Inflammatory macrophage treated with lipopolysaccharide for 4 hours (primary cell): Measurements from ENCODE around the gene GATA2.
A peak's percentile ranks its signal among the peaks of the same experiment; 100 is the strongest.

Source experiments
- DNase-seq: peaks from one replicate; pipeline ENCODE4 v3.0.0-alpha.2; 2020

GATA2 gene

DNA sequence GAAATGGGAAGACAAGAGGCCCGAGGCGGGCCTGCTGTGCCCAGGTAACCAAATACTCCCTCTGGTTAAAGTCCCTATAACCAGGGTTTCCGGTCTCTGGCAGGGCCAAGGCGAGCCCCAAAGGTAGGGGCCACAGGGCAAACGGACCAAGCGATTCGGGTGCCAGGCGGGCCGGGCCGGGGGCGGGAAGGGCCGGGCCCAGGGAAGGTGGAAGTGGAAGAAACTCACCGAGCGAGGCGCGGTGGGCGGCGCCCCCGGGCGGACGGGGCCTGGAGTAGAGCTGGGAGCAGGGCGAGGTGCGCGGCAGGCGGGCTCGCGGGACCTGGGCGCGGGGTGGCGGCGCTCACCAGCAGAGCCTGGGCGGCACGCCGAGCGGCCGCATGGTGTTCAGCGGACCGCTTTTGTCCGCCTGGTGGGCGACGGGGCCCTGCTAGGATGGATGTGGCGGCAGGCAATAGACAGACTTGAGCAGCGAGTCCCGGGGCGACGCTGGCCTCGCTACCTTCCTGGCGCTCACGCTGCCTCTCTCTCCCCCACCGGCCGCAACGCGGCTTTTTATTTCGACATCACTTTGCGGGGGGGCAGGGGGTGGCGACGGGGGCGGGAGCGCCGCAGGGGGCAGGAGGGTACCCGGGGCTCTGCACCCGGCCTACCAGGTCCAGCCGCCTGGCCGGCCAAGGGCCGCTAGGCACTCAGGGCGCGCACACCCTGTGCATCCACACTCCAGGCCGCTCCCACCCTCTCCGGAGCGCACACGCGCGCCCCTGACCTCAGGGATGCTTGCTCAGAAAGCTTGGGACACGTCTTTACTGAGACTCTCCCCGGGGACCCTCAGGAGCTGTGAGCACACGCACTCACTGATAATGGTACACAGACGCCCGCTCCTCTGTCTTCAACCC, at the start of gene GATA2:
Gene GATA2, minus strand, starts transcription at position 531 of the 899 bp plus-strand sequence. CDS start 6,170 bp downstream, outside the sequence.
- DNase-seq: no peak

DNA sequence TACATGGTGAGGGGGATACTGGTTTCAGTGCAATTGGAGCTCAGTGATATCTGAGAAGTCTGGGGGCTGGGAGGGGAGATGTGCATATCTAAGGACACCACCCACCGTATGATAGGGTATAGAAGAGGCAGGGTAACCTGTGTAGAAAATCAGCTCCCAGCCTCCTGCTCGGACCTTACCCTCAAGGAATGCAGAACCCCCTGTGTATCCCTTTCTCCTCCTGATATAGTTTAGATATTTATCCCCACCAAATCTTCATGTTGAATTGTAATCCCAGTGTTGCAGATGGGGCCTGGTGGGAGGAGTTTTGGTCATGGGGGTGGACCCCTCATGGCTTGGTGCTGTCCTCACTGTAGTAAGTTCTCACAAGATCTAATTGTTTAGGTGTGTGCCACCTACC, 48.2 kb upstream of the GATA2 start:
- DNase-seq: no peak

- no peak for DNase-seq
Observed at GRCh38 chr3:128539376-128539775, 46.4 kb upstream of the GATA2 start.

- no peak for DNase-seq
Observed at GRCh38 chr3:128537091-128537703, 44.2 kb upstream of the GATA2 start.

- peak; percentile 51 for DNase-seq
Observed at GRCh38 chr3:128532012-128532983, 39.3 kb upstream of the GATA2 start.

DNA sequence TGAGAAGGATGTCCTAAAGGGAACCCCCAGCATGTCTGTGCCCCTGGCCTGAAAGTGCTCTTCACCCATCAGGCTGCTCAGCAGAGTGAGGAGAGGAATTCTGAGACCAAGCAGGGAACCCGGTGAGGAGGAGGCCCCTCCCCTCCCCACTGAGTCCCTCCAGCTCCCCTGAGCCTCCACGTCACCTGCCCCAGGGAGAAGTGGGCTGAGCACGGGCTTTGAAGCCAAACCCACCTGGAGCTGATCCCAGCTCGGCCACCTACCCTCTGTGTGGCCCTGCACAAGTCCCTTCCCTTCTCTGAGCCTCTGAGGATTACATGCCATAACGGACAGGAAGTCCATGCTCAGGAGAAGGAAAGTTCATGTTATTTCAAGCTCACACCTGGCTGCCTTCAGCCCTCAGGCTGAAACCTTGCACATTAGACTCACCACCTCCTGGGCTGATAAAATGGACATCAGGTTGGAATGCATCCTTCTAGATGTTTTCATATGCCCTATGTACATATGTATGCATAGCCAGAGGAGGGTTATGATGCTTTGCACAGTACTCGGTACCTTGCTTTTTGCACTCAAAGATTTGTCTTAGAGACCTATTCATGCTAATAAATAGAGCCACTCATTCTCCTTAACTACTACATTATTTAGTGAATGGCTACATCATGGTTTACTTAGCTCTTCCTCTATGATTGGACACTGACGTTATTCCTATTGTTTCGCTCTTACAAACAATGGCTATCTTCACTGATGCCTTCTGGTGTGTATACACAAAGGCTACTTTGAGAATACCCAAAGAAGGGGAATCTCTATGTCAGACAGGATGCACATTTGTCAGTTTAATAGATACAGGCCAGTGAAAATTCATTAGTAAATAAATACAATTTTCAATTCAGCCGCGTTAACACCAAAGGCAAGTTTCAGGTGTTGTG, 31.6 kb upstream of the GATA2 start:
- no peak for DNase-seq

DNA sequence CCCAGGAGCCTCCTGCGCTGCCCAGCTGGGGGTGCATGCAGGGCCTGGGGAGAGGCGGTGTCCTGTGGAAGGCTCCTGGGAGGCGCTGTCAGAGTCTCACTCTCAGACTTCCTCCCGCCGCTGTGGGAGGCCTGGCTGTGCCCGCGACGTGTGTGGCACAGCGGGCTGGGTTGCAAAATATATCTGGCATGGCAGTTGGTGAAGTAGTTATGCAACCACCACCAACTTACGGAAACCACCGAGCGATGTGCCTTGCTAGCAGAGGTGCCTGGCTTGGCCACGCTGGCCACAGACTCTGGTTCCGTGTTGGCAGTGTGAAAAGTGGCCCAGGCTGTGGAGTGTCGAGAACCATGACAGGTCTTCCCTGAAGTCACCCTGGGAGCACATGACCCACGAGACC, 30.6 kb upstream of the GATA2 start:
- DNase-seq: peak; percentile 34

DNA sequence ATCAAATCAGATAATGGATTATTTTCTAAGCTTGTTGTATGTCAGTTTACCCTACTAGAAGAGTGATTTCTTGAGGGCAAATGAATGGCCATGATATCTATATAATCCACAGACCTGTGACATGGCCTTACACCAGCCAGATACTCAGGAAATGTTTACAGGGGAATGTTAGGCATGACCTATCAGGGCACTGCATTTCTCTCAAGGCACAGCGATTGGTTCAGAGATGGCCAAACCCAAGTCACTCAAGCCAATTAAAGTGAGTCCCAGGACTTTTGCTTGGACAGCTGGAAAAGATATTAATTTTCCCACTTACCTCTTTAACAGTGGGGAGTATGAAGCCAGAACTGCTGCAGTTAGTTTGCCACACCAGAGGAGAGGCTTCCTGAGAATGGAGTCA, 28.7 kb upstream of the GATA2 start:
- DNase-seq: no peak

DNA sequence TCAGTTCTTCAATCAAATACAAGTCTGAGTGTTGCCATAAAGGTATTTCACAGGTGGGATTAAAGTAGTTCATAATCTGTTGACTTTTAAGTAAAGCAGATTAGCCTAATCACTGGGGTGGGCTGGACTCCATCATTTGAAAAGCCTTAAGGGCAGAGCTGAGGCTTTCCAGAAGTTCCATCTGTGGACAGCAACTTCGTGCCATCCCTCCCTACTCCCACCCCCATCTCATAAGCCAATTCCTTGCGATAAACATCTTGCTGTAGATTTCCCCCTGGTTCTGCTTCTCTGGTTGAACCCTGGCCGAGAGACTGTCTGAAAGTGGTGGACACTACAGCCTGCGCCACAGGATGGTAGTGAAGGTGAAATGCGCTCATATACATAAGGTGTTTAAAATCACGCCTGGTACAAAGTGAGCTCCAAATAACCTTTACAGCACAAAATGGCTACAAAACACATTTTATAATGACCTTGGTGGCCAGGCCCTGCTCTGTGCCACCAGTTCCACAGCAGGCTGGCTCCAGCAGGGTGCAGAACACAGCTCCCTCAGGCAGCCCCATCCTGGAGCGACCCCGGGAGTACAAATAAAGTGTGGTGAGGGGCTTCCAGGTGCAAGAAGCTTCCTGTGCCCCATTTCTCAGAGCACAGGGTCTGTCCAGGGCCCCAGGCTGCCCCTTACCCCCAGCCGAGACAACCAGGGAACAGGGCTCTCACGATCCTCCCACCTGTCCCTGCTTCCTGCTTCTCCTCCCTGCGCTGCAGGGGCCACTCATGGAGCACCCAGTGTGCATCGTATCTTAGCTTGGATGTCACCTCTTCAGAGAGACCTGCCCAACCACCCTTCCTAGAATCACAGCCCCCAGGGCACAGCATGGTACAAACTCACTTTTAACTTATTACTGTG, 25.8 kb upstream of the GATA2 start:
- DNase-seq: no peak

DNA sequence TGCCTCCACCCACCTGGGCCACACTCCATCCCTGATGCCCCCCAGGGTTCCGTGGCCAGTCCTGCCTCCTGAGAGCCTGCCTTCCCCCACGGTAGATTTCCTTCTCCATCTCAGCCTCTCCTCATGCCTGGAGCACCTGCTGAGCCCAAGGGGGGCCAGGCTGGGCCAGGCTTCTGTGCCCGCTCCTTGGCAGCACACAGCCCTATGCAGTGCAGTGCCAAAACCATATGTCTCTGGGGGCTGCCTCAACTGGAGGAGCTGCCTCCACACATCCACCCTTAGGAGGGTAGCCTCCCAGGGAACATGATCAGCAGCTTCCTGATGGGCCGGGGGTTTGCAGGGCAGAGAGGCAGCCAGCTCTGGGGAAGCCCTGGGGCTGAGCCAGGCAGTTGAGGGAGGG, 24.6 kb upstream of the GATA2 start:
- no peak for DNase-seq

DNA sequence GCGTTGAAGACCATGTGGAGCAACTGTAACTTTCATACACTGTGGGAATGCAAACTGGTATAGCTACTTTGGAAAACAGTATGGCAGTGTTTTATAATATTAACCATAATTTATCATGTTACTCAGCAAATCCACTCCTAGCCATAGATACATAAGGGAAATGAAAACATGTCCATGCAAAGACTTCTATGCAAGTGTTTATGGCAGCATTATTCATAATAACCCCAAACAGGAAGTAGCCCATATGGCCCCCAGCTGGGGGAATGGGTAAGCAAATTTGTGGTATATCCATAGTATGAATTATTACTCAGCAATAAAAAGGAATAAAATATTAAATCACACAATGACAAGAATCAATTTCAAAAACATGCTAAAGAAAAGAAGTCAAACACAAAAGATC, 23.0 kb upstream of the GATA2 start:
- DNase-seq: no peak

- no peak for DNase-seq
Observed at GRCh38 chr3:128508852-128509251, 15.9 kb upstream of the GATA2 start.

GRCh38 chr3:128506754-128507153, 13.8 kb upstream of the GATA2 start:
- DNase-seq: no peak

DNA sequence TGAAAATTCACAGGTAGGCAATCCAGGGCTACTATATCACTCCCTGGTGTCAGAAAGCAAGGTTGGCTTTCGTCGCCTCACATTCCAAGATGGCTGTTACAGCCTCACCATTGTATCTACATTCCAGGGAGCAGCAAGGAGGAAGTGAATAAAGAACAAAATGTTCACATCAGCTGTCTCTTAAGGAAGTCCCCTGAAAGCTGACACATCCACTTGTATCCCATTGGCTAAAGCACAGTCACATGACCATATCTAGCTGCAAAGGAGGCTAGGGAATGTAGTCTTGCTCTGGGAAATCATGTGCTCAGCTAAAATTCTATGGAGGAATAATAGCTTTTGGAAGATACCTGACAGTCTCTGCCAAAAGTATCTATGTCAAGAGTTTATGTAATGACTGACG, 12.8 kb upstream of the GATA2 start:
- peak; percentile 21 for DNase-seq

DNA sequence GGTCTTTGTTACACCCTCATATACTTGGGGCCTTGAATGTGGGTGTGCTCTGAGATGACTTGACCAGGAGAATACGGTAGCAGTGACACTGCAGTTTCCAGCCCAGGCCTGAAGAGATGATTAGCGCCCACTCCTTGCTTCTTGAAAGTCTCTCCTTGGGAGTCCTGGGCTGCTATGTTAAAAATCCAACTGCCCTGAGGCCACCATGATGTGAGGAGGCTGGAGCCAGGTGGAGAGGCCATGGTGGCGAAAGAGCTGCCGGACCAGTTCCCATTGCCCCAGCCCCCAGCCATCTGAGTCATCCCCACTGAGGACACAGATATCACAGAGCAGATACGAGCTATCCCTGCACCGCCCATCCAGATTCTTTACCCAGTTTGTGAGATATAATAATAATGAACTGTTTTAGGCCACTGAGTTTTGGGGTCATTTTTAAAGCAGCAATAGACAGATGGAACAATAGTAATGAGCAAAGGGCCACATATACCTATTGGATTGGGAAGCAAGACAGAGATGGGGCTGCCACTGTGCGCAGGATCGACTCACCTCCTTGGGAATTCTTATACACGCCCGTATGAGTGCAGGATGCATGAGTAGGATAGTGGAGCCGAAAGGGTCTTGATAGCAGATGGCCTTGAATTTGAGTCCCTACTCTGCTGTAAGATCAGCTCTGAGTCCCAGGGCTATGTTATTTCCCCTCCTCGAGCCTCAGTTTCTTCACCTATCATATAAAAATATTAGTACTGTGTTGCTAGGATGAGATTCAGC, 12.1 kb upstream of the GATA2 start:
- DNase-seq: no peak

- no peak for DNase-seq
Observed at GRCh38 chr3:128504533-128504915, 11.5 kb upstream of the GATA2 start.

DNA sequence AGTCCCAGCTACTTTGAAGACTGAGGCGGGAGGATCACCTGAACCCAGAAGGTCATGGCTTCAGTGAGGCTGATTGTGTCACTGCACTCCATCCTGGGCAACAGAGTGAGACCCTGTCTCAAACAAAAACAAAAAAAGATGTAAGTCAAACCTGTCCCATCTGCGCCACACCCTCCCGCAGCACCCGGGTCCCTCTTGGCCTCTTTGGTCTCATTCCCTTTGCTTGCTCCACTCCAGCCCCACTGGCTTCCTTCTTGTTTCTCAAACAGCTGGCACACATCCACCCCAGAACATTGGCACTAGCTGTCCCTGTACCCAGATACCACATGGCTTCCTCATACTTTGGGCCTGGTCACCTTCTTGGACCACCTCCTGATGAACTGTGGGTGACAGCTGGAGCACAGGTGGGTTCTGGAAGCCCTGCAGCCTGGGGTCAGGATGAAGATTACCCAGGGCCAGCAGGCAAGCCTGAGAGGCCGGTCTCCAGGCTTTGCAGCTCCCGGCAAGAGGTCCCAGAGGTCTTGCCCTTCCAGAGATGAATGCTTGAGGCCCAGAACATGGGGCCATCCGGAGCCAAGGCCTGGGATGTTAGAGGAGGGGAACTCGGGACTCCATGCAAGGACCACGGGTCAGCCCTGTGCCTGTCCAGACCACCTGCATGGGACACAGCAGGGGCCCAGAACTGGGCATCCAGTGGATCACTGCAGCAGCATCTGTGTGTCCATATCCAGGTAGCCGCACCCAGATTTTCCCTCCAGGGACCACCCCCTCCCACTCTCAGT, 10.9 kb upstream of the GATA2 start:
- no peak for DNase-seq

- no peak for DNase-seq
Observed at GRCh38 chr3:128503164-128503651, 10.2 kb upstream of the GATA2 start.

DNA sequence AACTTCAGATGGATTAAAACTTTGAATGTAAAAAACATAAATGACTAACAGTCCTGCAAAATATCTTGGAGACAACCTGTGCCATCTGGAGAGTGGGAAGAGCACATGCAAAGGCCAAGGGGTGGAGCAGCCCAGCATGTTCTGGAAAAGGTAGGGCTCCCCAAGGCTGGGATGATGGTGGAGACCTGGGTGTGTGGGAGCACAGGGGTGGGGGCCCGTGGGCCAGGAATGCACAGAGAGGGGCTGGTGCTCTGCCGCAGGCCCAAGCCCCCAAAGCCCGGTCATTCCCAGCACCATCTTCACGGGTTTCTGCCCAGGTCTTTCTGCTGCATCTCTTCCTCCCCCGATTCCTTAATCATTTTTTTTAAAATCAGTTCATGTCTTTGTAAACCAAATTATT, 9.7 kb upstream of the GATA2 start:
- DNase-seq: no peak
